ENCODE data around the gene ZNF727. TPM values are rescaled to one million over a fixed set of nuclear protein-coding genes. Genes with fewer than 3 reads are reported as not detected.
"Not testable (repeated sequence)": the region's sequence is repeated elsewhere in the genome, so short reads cannot be mapped to it uniquely, and the experiment has no call there.

Gene ZNF727
- total and polyA plus RNA-seq, 2 experiments from 2014 or later: not detected

- 37% methylated on average over 3 of the region's 3 CpGs for WGBS (ENCODE audit: low lambda C conversion rate, missing lambda C conversion rate)
- H3K9me3 ChIP-seq (ENCODE audit: low read depth): no peaks in the 10 kb centered on the region
- TF ChIP-seq, protein P1, sequence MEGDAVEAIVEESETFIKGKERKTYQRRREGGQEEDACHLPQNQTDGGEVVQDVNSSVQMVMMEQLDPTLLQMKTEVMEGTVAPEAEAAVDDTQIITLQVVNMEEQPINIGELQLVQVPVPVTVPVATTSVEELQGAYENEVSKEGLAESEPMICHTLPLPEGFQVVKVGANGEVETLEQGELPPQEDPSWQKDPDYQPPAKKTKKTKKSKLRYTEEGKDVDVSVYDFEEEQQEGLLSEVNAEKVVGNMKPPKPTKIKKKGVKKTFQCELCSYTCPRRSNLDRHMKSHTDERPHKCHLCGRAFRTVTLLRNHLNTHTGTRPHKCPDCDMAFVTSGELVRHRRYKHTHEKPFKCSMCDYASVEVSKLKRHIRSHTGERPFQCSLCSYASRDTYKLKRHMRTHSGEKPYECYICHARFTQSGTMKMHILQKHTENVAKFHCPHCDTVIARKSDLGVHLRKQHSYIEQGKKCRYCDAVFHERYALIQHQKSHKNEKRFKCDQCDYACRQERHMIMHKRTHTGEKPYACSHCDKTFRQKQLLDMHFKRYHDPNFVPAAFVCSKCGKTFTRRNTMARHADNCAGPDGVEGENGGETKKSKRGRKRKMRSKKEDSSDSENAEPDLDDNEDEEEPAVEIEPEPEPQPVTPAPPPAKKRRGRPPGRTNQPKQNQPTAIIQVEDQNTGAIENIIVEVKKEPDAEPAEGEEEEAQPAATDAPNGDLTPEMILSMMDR (IDR thresholded peaks at IDR 0.05; ENCODE audit: poor library complexity): no peak
- TF ChIP-seq EZH2 (IDR thresholded peaks at IDR 0.05; ENCODE audit: borderline replicate concordance): no peak
- no peak for TF ChIP-seq EZH2phosphoT487 (IDR thresholded peaks at IDR 0.05; ENCODE audit: low read depth, severe bottlenecking, unreplicated experiment)
Observed at GRCh38 chr7:64087501-64087900, 42.3 kb downstream of the ZNF727 start.

GRCh38 chr7:64088863-64089262, 43.6 kb downstream of the ZNF727 start:
- not testable (repeated sequence) for H3K4me3 ChIP-seq; H3K9me2 ChIP-seq (replicated peaks; ENCODE audit: insufficient read depth); H2AFZ ChIP-seq; H3K79me2 ChIP-seq; DNase-seq (ENCODE audit: low spot score); H3K36me3 ChIP-seq (replicated peaks; ENCODE audit: insufficient read depth, low read depth); H3K4me1 ChIP-seq (ENCODE audit: insufficient read depth); H3K4me2 ChIP-seq; H3K27me3 ChIP-seq; H4K20me1 ChIP-seq (ENCODE audit: insufficient read depth, poor library complexity, severe bottlenecking); H3K27ac ChIP-seq; H3K9me3 ChIP-seq (ENCODE audit: low read depth)
- WGBS (ENCODE audit: low lambda C conversion rate, missing lambda C conversion rate): 56% methylated on average over 5 of the region's 5 CpGs

More at GRCh38 chr7:64087501-64087900, 42.3 kb downstream of the ZNF727 start:
- no peak for DNase-seq (ENCODE audit: low spot score)
- Histone ChIP-seq H3K4me1 (ENCODE audit: insufficient read depth) (no peaks in the 10 kb centered on the region), H3K27ac (no peak overlapping the region), H3K36me3 (replicated peaks; ENCODE audit: insufficient read depth, low read depth) (no peaks in the 10 kb centered on the region), H3K4me3 (no peak overlapping the region), H3K9me2 (replicated peaks; ENCODE audit: insufficient read depth) (no peaks in the 10 kb centered on the region), H3K4me2 (no peak overlapping the region), H3K27me3 (no peaks in the 10 kb centered on the region), H3K79me2 (no peaks in the 10 kb centered on the region), H4K20me1 (ENCODE audit: insufficient read depth, poor library complexity, severe bottlenecking) (no peaks in the 10 kb centered on the region), H2AFZ (no peak overlapping the region)

Other genes starting within 250 kb of the ZNF727 start
- gene ZNF722, start 46.6 kb upstream of the ZNF727 start, total RNA-seq: not detected in 2 replicates
- not detected in 2 replicates for gene ZNF722, start 46.6 kb upstream of the ZNF727 start, polyA plus RNA-seq
- gene ZNF735, start 161.8 kb downstream of the ZNF727 start, total RNA-seq: not detected in 2 replicates
- not detected in 2 replicates for gene ZNF735, start 161.8 kb downstream of the ZNF727 start, polyA plus RNA-seq
- not detected in 2 replicates for gene ZNF679, start 183.0 kb downstream of the ZNF727 start, total RNA-seq
- gene ZNF679, start 183.0 kb downstream of the ZNF727 start, polyA plus RNA-seq: not detected in 2 replicates